T47D (cell line): Measurements from ENCODE around the gene ITGAD.

ENCODE experiments used
- DNase-seq, 2 experiments: peaks; one replicate each; pipeline versions ENCODE4 v3.0.0 to v3.0.0-alpha.2; 2011 to 2012; ENCODE audit warnings: low read depth in 1 of 2, low spot score in 1 of 2
- JUND ChIP-seq: IDR thresholded peaks from 2 replicates; pipeline ENCODE4 v1.6.1; 2012; ENCODE audit warnings: low read depth
- in situ Hi-C: cut with HindIII; loops from 2 replicates; pipeline ENCODE4 v1.10.0; 2016; ENCODE audit warnings: low sequenced_read_pairs, low pct_unique_long_range_greater_than_20kb

ITGAD gene

GRCh38 chr16:31375231-31375630, 17.9 kb upstream of the ITGAD start:
- in situ Hi-C loops: no loop called here
- no peak for DNase-seq
- TF ChIP-seq JUND: no peak

GRCh38 chr16:31376705-31377104, 16.4 kb upstream of the ITGAD start:
- no peak for DNase-seq
- in situ Hi-C loops: no loop called here
- TF ChIP-seq JUND: no peak

DNA sequence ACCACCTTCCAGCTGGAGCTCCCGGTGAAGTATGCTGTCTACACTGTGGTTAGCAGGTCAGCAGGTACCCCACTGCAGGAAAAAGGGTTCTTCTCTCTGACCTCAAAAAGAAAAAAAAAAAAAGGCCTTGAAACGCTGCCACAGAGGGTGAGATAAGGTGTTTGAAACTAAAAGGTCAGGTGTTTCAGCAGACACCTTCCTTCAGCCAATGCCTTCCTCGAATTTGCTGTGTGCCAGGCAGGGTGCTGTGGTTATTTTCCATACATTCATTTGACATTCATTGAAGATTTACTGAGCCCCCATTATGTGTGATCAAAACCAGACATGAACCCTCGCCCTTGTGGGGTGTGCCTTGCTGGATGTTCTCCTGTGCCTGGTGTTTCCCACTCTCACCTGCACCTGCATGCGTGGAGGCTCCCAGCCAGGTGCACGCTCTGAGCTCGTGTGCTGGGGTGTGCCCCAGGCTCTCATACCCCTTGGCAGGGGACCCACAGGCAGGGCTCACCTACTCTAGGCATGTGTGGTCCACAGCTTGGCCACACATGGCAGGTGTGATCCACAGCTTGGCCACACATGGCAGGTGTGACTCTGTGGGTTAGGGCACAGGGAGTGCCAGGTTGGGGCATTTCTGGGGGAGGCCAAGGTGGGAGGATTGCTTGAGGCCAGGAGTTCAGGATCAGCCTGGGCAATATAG, 15.8 kb upstream of the ITGAD start:
- TF ChIP-seq JUND: no peak

DNA sequence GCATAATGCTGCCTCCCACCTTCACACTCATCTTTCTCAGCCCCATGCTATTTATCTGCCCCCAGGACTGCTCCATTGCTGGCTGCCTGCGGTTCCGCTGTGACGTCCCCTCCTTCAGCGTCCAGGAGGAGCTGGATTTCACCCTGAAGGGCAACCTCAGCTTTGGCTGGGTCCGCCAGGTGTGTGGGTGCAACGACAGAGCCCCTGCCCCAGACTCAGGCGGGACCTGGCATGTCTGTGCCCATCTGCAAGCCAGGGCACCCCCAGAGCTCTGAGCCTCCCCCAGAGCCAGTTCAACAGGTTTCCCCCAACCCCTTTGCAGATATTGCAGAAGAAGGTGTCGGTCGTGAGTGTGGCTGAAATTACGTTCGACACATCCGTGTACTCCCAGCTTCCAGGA, 12.9 kb upstream of the ITGAD start:
- TF ChIP-seq JUND: no peak
- DNase-seq: no peak
- in situ Hi-C loops: no loop called here

More for the DNA sequence above, 15.8 kb upstream of the ITGAD start:
- in situ Hi-C loops: no loop called here
- DNase-seq: no peak

DNA sequence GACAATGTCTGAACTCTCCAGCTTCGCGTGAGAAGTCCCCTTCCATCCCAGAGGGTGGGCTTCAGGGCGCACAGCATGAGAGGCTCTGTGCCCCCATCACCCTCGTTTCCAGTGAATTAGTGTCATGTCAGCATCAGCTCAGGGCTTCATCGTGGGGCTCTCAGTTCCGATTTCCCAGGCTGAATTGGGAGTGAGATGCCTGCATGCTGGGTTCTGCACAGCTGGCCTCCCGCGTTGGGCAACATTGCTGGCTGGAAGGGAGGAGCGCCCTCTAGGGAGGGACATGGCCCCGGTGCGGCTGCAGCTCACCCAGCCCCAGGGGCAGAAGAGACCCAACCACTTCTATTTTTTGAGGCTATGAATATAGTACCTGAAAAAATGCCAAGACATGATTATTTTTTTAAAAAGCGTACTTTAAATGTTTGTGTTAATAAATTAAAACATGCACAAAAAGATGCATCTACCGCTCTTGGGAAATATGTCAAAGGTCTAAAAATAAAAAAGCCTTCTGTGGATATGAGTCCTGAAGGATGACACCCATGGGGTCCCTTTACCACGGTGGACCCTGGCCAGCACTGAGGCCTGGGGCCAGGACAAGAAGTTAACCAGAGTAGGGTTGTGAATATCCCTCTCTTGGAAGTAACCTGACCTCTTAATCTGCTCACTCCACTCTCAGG, 10.5 kb upstream of the ITGAD start:
- peak; percentile 64 to 69 for DNase-seq
- in situ Hi-C loops: no loop called here
- TF ChIP-seq JUND: no peak

DNA sequence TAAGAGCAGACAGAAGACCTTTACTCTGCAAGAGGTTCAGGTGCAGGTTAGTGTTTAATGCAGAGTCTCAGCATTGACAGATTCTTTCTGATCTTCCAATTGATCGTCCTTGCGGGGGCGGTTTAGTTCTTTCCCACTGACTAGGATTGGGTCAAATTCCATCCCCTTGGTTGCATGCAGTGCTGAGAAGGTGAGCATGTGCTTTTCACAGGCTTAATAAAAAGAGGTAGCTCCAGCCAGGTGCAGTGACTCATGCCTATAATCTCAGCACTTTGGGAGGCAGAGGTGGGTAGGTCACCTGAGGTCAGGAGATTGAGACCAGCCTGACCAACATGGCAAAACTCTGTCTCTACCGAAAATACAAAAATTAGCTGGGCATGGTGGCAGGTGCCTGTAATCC, 7.5 kb upstream of the ITGAD start:
- in situ Hi-C loops: no loop called here
- no peak for TF ChIP-seq JUND
- DNase-seq: no peak

- in situ Hi-C loops: no loop called here
- TF ChIP-seq JUND: no peak
- DNase-seq: peak in 1 of 2 experiments; percentile 80
Measured at GRCh38 chr16:31386157-31386984, 6.8 kb upstream of the ITGAD start.

- DNase-seq: no peak
- no peak for TF ChIP-seq JUND
- in situ Hi-C loops: no loop called here
Measured at GRCh38 chr16:31388535-31388934, 4.6 kb upstream of the ITGAD start.

GRCh38 chr16:31390504-31391041, 2.6 kb upstream of the ITGAD start:
- TF ChIP-seq JUND: no peak
- DNase-seq: no peak
- in situ Hi-C loops: no loop called here

GRCh38 chr16:31395647-31396046, 2.5 kb downstream of the ITGAD start:
- in situ Hi-C loops: no loop called here
- no peak for DNase-seq
- no peak for TF ChIP-seq JUND

GRCh38 chr16:31397096-31397660, 4.0 kb downstream of the ITGAD start:
- in situ Hi-C loops: no loop called here
- DNase-seq: no peak
- TF ChIP-seq JUND: no peak

DNA sequence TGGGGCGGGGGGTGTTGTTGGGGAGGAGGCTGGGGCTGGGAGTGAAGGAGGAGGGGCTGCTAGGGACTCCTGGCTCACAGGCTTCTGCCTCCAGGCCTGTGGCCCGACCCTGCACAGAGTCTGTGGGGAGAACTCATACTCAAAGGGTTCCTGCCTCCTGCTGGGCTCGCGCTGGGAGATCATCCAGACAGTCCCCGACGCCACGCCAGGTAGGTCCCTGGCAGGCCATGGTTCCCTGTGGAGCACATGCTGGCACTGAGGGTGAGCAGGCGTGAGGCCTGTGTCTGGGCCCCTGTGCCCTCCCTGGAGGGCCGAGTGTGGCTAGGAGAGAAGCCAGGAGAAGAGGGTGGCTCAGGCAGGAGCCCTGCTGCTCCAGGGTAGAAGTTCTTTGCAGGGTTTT, 4.6 kb downstream of the ITGAD start:
- no peak for DNase-seq
- TF ChIP-seq JUND: no peak
- in situ Hi-C loops: no loop called here
